Glomerular visceral epithelial cell (primary cell): ENCODE data around the gene B3GNT8.
"Not testable (repeated sequence)": the region's sequence is repeated elsewhere in the genome, so short reads cannot be mapped to it uniquely, and the experiment has no call there.

Source experiments
- DNase-seq: peaks from one replicate; pipeline ENCODE4 v3.0.0-alpha.2; 2016; ENCODE audit errors: extremely low spot score

Gene B3GNT8

GRCh38 chr19:41395355-41395754 is 31.8 kb downstream of the B3GNT8 start:
- no peak for DNase-seq

GRCh38 chr19:41392775-41393174 is 34.4 kb downstream of the B3GNT8 start:
- no peak for DNase-seq

DNA sequence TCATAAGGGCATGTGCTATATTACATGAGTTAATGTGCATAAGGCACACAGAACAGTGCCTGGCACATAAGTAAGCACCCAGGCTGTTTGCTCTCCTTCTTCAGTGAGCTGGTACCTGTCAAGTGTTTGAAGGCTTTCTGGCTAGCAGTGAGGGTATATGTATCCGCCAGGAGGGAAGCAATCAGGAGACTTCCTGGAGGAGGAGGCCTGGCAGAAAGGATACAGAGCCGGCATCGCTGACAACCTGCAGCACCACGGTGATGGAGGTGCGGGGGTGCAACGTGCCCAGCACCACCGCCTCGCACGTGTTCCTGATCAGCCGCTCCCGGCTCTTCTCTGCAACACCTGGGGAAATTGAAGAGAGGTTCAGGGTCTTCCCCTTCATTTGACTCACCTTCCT is 35.6 kb downstream of the B3GNT8 start:
- DNase-seq = no peak

DNA sequence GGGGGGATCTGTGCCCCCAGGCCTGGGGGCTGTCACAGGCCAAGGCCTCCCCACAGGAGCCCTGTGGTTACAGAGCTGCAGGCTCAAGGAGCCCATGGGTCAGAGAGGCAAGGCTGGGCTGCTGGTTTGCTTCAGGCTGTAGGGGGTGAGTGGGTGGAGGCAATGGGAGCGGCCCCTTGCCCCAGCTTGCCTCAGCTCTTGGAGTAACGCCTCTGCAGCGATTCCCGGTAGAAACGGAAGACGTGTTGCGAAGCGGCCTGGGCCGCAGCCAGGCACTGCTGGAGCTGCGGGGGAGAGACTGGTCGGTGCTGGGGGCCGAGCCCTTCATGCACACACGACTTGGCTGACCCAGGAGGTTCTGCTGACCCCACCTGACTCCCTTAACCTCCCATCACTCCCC is 40.7 kb downstream of the B3GNT8 start:
- no peak for DNase-seq

GRCh38 chr19:41384351-41384750 is 42.8 kb downstream of the B3GNT8 start:
- DNase-seq = peak; percentile 52

DNA sequence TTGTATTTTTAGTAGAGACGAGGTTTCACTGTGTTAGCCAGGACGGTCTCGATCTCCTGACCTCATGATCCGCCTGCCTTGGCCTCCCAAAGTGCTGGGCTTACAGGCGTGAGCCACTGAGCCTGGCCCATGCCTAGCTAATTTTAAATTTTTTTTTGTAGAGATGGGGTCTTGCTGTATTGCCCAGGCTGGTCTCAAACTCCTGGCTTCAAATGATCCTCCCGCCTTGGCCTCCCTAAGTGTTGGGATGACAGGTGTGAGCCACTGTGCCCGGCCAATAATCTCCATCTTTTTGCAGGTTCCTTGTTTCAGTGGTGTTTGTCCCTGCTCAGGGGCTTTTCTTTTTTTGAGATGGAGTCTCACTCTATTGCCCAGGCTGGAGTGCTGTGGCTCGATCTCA is 45.6 kb downstream of the B3GNT8 start:
- not testable (repeated sequence) for DNase-seq

DNA sequence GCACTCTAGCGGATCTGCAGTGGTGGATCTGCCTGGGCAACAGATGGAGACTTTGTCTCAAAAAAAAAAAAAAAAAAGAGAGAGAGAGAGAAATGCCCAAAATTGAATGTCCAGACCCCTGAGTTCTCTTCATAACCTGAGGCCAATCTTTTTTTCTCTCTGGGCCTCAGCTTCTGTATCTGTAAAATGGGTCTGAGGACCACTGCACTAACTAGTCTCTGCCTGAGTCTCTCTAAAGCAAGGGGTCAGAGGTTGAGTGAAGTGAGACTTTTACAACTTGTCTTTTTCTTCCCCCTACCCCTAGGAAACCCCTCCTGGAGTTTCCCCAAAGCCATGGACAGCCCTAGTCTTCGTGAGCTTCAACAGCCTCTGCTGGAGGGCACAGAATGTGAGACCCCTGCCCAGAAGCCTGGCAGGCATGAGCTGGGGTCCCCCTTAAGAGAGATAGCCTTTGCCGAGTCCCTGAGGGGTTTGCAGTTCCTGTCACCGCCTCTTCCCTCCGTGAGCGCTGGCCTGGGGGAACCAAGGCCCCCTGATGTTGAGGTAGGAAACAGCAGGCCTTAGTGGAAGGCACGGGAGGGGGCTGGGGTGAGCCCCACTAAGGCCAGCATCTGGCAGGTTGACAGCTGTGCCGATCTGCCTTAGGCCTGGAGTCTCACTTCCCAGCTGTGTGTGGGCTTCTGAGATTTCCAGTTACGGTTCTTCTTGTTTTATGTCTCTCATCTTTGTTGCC is 49.0 kb downstream of the B3GNT8 start:
- DNase-seq = no peak

DNA sequence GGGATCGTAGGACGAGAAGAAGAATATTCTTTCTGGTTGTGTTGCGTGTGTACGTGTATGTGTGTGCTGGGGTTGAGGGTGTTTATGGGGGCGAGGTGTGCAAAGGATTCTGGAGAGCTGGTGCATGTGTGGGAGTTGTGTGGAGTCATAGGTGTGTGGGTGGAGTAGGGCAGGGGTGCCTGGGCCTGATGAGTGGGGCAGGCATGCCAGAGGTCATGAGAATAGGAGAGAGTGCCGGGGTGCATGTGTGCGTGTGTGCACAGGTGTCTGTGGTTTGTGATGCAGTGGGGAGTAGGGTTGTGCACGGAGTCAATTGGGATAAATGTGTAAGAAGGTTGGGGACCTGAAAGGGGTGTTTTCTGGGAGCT is 50.2 kb downstream of the B3GNT8 start:
- DNase-seq = no peak

DNA sequence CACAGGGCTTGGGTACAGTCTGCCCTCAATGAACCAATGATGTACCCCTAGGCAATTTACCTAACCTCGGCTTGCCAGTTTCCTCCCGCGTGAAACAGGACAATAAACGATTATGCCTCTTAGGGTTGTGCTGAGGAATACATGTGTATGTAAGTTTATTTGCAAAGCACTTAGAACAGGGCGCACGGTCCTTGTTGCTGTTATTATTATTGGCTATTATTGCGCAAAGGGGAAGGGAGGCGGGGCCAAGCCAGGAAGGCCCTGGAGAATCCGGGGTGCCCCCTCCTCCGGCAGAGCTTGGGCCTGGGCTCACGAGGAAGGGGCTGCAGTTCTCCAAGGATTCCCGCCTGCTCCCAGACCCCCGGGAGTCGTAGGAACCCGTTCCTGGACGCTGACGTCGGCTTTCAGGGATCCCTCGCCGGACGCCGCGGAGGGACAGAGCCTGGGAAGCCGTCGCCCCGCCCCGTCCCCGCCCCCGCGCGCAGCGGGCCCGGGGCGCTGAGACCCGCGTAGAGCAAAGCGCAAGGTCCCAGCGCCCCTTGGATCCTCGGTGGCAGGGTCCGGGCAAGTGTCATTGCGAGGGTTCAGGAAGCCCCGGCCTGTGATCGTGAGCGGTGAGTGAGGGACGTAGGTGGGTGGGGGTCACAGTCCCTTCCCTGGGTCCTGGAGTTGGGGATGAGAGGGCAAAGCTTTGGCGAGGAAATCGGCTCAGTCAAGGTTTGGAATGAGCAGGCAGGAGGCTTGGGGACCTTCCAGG is 50.8 kb downstream of the B3GNT8 start, which contains the start of gene TMEM91:
TMEM91 (plus strand) TSS at position 293 of the 757 bp plus-strand sequence. CDS start 1,777 bp downstream, outside the sequence.
- DNase-seq = no peak
